SK-N-SH treated with all-trans-retinoic acid at 6 μM for 48 hours (cell line): ENCODE results near the gene PGAM5.

Experiments
- ATAC-seq: fragments of 200-7000 bp; cut with Tn5 transposase; 3 replicates; pipeline ENCODE4 v1.9.1; 2020; ENCODE audit warnings: mild to moderate bottlenecking, moderate library complexity
- ARNTL ChIP-seq: fragments of 450-650 bp; formaldehyde crosslinking; IDR thresholded peaks from 2 replicates; pipeline ENCODE4 v1.5.0; 2020; ENCODE audit warnings: low read depth, mild to moderate bottlenecking, moderate library complexity, borderline replicate concordance
- CREB5 ChIP-seq: fragments of 250-450 bp; sonication (Bioruptor Pico); IDR thresholded peaks from 2 replicates; pipeline ENCODE4 v1.5.1; 2020; ENCODE audit warnings: low read depth, mild to moderate bottlenecking, moderate library complexity
- CSDC2 ChIP-seq: fragments of 250-450 bp; sonication (Bioruptor Pico); IDR thresholded peaks from 2 replicates; pipeline ENCODE4 v1.5.0; 2020; ENCODE audit warnings: mild to moderate bottlenecking, moderate library complexity
- CSRNP3 ChIP-seq: fragments of 250-450 bp; sonication (Bioruptor Pico); IDR thresholded peaks from 2 replicates; pipeline ENCODE4 v1.5.1; 2021; ENCODE audit warnings: mild to moderate bottlenecking, moderate library complexity
- ESRRG ChIP-seq: fragments of 250-450 bp; sonication (Bioruptor Pico); IDR thresholded peaks from 2 replicates; pipeline ENCODE4 v1.6.1; 2021; ENCODE audit warnings: mild to moderate bottlenecking
- GLIS3 ChIP-seq: fragments of 250-450 bp; sonication (Bioruptor Pico); IDR thresholded peaks from 2 replicates; pipeline ENCODE4 v1.5.0; 2020; ENCODE audit warnings: mild to moderate bottlenecking, moderate library complexity
- ISL1 ChIP-seq: fragments of 250-450 bp; sonication (Bioruptor Pico); IDR thresholded peaks from 2 replicates; pipeline ENCODE4 v2.1.2; 2022; ENCODE audit warnings: mild to moderate bottlenecking, moderate library complexity
- PATZ1 ChIP-seq: fragments of 250-450 bp; sonication (Bioruptor Pico); IDR thresholded peaks from 2 replicates; pipeline ENCODE4 v1.8.0; 2020; ENCODE audit warnings: mild to moderate bottlenecking, moderate library complexity, borderline replicate concordance
- POU6F1 ChIP-seq: fragments of 250-450 bp; sonication (Bioruptor Pico); IDR thresholded peaks from 2 replicates; pipeline ENCODE4 v1.8.0; 2021; ENCODE audit warnings: low read depth, mild to moderate bottlenecking, moderate library complexity, borderline replicate concordance
- PPARA ChIP-seq: fragments of 250-450 bp; sonication (Bioruptor Pico); IDR thresholded peaks from 2 replicates; pipeline ENCODE4 v1.5.0; 2020; ENCODE audit warnings: mild to moderate bottlenecking, borderline replicate concordance
- SNAI2 ChIP-seq: fragments of 250-450 bp; sonication (Bioruptor Pico); IDR thresholded peaks from 2 replicates; pipeline ENCODE4 v1.5.0; 2020; ENCODE audit warnings: mild to moderate bottlenecking, moderate library complexity
- TCF4 ChIP-seq: fragments of 250-450 bp; sonication (Bioruptor Pico); IDR thresholded peaks from 2 replicates; pipeline ENCODE4 v1.8.0; 2021; ENCODE audit warnings: mild to moderate bottlenecking, moderate library complexity, borderline replicate concordance
- TOX ChIP-seq: fragments of 250-450 bp; sonication (Bioruptor Pico); IDR thresholded peaks from 2 replicates; pipeline ENCODE4 v1.8.0; 2021; ENCODE audit warnings: mild to moderate bottlenecking, moderate library complexity, borderline replicate concordance
- TSHZ2 ChIP-seq: fragments of 250-450 bp; sonication (Bioruptor Pico); IDR thresholded peaks from 2 replicates; pipeline ENCODE4 v1.5.0; 2020; ENCODE audit warnings: mild to moderate bottlenecking, moderate library complexity
- ZC3H10 ChIP-seq: fragments of 250-450 bp; sonication (Bioruptor Pico); IDR thresholded peaks from 2 replicates; pipeline ENCODE4 v1.5.1; 2021; ENCODE audit warnings: mild to moderate bottlenecking, moderate library complexity
- ZFP3 ChIP-seq: fragments of 250-450 bp; sonication (Bioruptor Pico); IDR thresholded peaks from 2 replicates; pipeline ENCODE4 v1.5.0; 2020; ENCODE audit warnings: mild to moderate bottlenecking, moderate library complexity
- ZNF565 ChIP-seq: fragments of 450-650 bp; formaldehyde crosslinking; conservative IDR thresholded peaks from 2 replicates; pipeline ENCODE4 v1.5.0; 2020; ENCODE audit warnings: low read depth, mild to moderate bottlenecking, moderate library complexity
- ZNF8 ChIP-seq: fragments of 450-650 bp; formaldehyde crosslinking; IDR thresholded peaks from 2 replicates; pipeline ENCODE4 v1.5.0; 2020; ENCODE audit warnings: mild to moderate bottlenecking, moderate library complexity

PGAM5 gene

GRCh38 chr12:132677492-132677891, 33.1 kb upstream of the PGAM5 start (continued):
- no peak for TF ChIP-seq PATZ1 (CRISPR knock-in tag)
- TF ChIP-seq ZNF565, result no peak
- TF ChIP-seq SNAI2 (CRISPR knock-in tag), result no peak
- no peak for TF ChIP-seq CSDC2 (CRISPR knock-in tag)
- TF ChIP-seq ARNTL (CRISPR knock-in tag), result no peak
- no peak for TF ChIP-seq ZC3H10 (CRISPR knock-in tag)

GRCh38 chr12:132685400-132685799, 25.2 kb upstream of the PGAM5 start:
- TF ChIP-seq TSHZ2 (no peak), ARNTL (CRISPR knock-in tag) (no peak), ISL1 (CRISPR knock-in tag) (no peak), GLIS3 (CRISPR knock-in tag) (no peak), SNAI2 (CRISPR knock-in tag) (no peak), PATZ1 (CRISPR knock-in tag) (no peak), ZFP3 (CRISPR knock-in tag) (no peak), PPARA (no peak), CSRNP3 (CRISPR knock-in tag) (no peak), CREB5 (CRISPR knock-in tag) (no peak), ZNF8 (no peak), ESRRG (no peak), TCF4 (CRISPR knock-in tag) (no peak), CSDC2 (CRISPR knock-in tag) (no peak), TOX (CRISPR knock-in tag) (no peak)
- TF ChIP-seq, all 23 proteins: peak for 0
- no peak for ATAC-seq

GRCh38 chr12:132686825-132687210, 23.8 kb upstream of the PGAM5 start:
- TF ChIP-seq POU6F1 (CRISPR knock-in tag), result no peak
- TF ChIP-seq SNAI2 (CRISPR knock-in tag), result no peak
- TF ChIP-seq ISL1 (CRISPR knock-in tag), result no peak
- no peak for TF ChIP-seq ZNF565
- TF ChIP-seq TSHZ2, result no peak
- TF ChIP-seq, all 23 proteins: peak for 0
- ATAC-seq, result peak; percentile 72
